ENCODE data around the gene DPH2. TPM values are rescaled to one million over a fixed set of nuclear protein-coding genes. Genes with fewer than 3 reads are reported as not detected.

Gene DPH2
- total and polyA plus RNA-seq, 3 experiments from 2014 or later: 32.9 to 94.7 (median 85.8) TPM

- Histone ChIP-seq H3K27me3 (ENCODE audit: insufficient read depth, low read length, poor library complexity, severe bottlenecking) (peaks cover 21% of the 10 kb centered on the region), H3K4me1 (ENCODE audit: insufficient read depth, low read length) (no peaks in the 10 kb centered on the region), H3K9me3 (ENCODE audit: low read length) (no peaks in the 10 kb centered on the region), H3K36me3 (ENCODE audit: insufficient read depth, low read length) (no peaks in the 10 kb centered on the region), H3K27ac (ENCODE audit: low read depth, low read length) (no peak overlapping the region), H3K4me3 (ENCODE audit: low read length) (no peak overlapping the region)
- Mint-ChIP-seq H3K4me3 (peak overlapping the region in 1 of 7 donors; percentile 24), H3K36me3 (peaks cover 0 to 5% (median 2%) of the 10 kb centered on the region in 3 donors), H3K27me3 (peaks cover 25 to 29% of the 10 kb centered on the region in 2 donors), H3K4me1 (peaks cover 6 to 21% (median 13%) of the 10 kb centered on the region in 3 donors), H3K9me3 (no peaks in the 10 kb centered on the region), H3K27ac (peak overlapping the region in 1 of 8 donors; percentile 29)
- ChIA-PET POLR2A (no interaction called here), CTCF (no interaction called here)
- no peak for DNase-seq
Measured at GRCh38 chr1:43937179-43937865, 32.5 kb upstream of the DPH2 start.

- Mint-ChIP-seq H3K27me3 (peaks cover 20 to 21% of the 10 kb centered on the region in 2 donors), H3K4me1 (peaks cover 6 to 26% (median 15%) of the 10 kb centered on the region in 3 donors), H3K36me3 (peaks cover 0 to 8% (median 2%) of the 10 kb centered on the region in 3 donors), H3K27ac (no peak overlapping the region), H3K9me3 (no peaks in the 10 kb centered on the region), H3K4me3 (peak overlapping the region in 1 of 7 donors; percentile 24)
- POLR2A ChIA-PET: no interaction called here
- no peaks in the 10 kb centered on the region for H3K36me3 ChIP-seq (ENCODE audit: insufficient read depth, low read length)
- H3K4me1 ChIP-seq (ENCODE audit: insufficient read depth, low read length): no peaks in the 10 kb centered on the region
- no peaks in the 10 kb centered on the region for H3K9me3 ChIP-seq (ENCODE audit: low read length)
- no peak for DNase-seq
- CTCF ChIA-PET: no interaction called here
- H3K27me3 ChIP-seq (ENCODE audit: insufficient read depth, low read length, poor library complexity, severe bottlenecking): peaks cover 18% of the 10 kb centered on the region
- no peak overlapping the region for H3K27ac ChIP-seq (ENCODE audit: low read depth, low read length)
- no peak overlapping the region for H3K4me3 ChIP-seq (ENCODE audit: low read length)
Measured at GRCh38 chr1:43938383-43938782, 31.4 kb upstream of the DPH2 start.

- peaks cover 3 to 25% (median 12%) of the 10 kb centered on the region in 3 donors for H3K4me1 Mint-ChIP-seq
- no peak overlapping the region for H3K27ac Mint-ChIP-seq
- H3K27ac ChIP-seq (ENCODE audit: low read depth, low read length): no peak overlapping the region
- ChIA-PET POLR2A (no interaction called here), CTCF (no interaction called here)
- no peaks in the 10 kb centered on the region for H3K9me3 Mint-ChIP-seq
- no peak overlapping the region for H3K4me3 Mint-ChIP-seq
- peaks cover 17 to 19% of the 10 kb centered on the region in 2 donors for H3K27me3 Mint-ChIP-seq
- no peaks in the 10 kb centered on the region for H3K9me3 ChIP-seq (ENCODE audit: low read length)
- peaks cover 0 to 8% (median 2%) of the 10 kb centered on the region in 3 donors for H3K36me3 Mint-ChIP-seq
- peaks cover 14% of the 10 kb centered on the region for H3K27me3 ChIP-seq (ENCODE audit: insufficient read depth, low read length, poor library complexity, severe bottlenecking)
- no peak for DNase-seq
- H3K36me3 ChIP-seq (ENCODE audit: insufficient read depth, low read length): no peaks in the 10 kb centered on the region
- no peak overlapping the region for H3K4me3 ChIP-seq (ENCODE audit: low read length)
- no peaks in the 10 kb centered on the region for H3K4me1 ChIP-seq (ENCODE audit: insufficient read depth, low read length)
Measured at GRCh38 chr1:43938892-43939587, 30.8 kb upstream of the DPH2 start.

GRCh38 chr1:43942411-43942810 lies 27.4 kb upstream of the DPH2 start:
- peak overlapping the region in 1 of 7 donors; percentile 59 for H3K4me3 Mint-ChIP-seq
- CTCF ChIA-PET: interaction anchor here (1.5 kb wide), 1 partner anchor 8 kb away, joined by 9 read pairs; the partner anchor contains the start of gene ARTN
- H3K36me3 Mint-ChIP-seq: peaks cover 0 to 13% (median 2%) of the 10 kb centered on the region in 3 donors
- H3K27ac Mint-ChIP-seq: peak overlapping the region in 2 of 8 donors; percentile 15 to 21
- POLR2A ChIA-PET: no interaction called here
- DNase-seq: no peak
- H3K27me3 ChIP-seq (ENCODE audit: insufficient read depth, low read length, poor library complexity, severe bottlenecking): no peaks in the 10 kb centered on the region
- peaks cover 12% of the 10 kb centered on the region for H3K4me1 ChIP-seq (ENCODE audit: insufficient read depth, low read length)
- H3K36me3 ChIP-seq (ENCODE audit: insufficient read depth, low read length): no peaks in the 10 kb centered on the region
- no peaks in the 10 kb centered on the region for H3K9me3 Mint-ChIP-seq
- no peaks in the 10 kb centered on the region for H3K9me3 ChIP-seq (ENCODE audit: low read length)
- H3K4me1 Mint-ChIP-seq: peaks cover 20 to 37% (median 25%) of the 10 kb centered on the region in 3 donors
- H3K27me3 Mint-ChIP-seq: peaks cover 0 to 6% of the 10 kb centered on the region in 2 donors
- H3K27ac ChIP-seq (ENCODE audit: low read depth, low read length): no peak overlapping the region
- no peak overlapping the region for H3K4me3 ChIP-seq (ENCODE audit: low read length)

GRCh38 chr1:43944860-43945259 lies 24.9 kb upstream of the DPH2 start:
- Mint-ChIP-seq H3K36me3 (peaks cover 0 to 14% (median under 1%) of the 10 kb centered on the region in 3 donors), H3K9me3 (no peaks in the 10 kb centered on the region), H3K27me3 (no peaks in the 10 kb centered on the region), H3K27ac (peak overlapping the region in 5 of 8 donors; percentile 58 to 85 (median 79)), H3K4me3 (peak overlapping the region in 5 of 7 donors; percentile 39 to 94 (median 65)), H3K4me1 (peaks cover 33 to 53% (median 35%) of the 10 kb centered on the region in 3 donors)
- Histone ChIP-seq H3K4me1 (ENCODE audit: insufficient read depth, low read length) (peaks cover 26% of the 10 kb centered on the region), H3K36me3 (ENCODE audit: insufficient read depth, low read length) (no peaks in the 10 kb centered on the region), H3K27me3 (ENCODE audit: insufficient read depth, low read length, poor library complexity, severe bottlenecking) (no peaks in the 10 kb centered on the region), H3K9me3 (ENCODE audit: low read length) (no peaks in the 10 kb centered on the region), H3K4me3 (ENCODE audit: low read length) (no peak overlapping the region), H3K27ac (ENCODE audit: low read depth, low read length) (no peak overlapping the region)
- no peak for DNase-seq
- ChIA-PET CTCF (interaction anchor here (0.9 to 5.3 kb wide), 2 partner anchors 11 to 1262 kb away, joined by 3 to 46 read pairs; partner anchors contain the start of gene ARTN), POLR2A (interaction anchor here (0.6 kb wide), 1 partner anchor 54 kb away, joined by 3 read pairs; no protein-coding TSS in a partner anchor)

GRCh38 chr1:43945674-43946235 lies 24.1 kb upstream of the DPH2 start:
- peak overlapping the region; percentile 95 for H3K27ac ChIP-seq (ENCODE audit: low read depth, low read length)

GRCh38 chr1:43946236-43947060 lies 23.4 kb upstream of the DPH2 start, which contains the start of gene IPO13:
Gene IPO13, plus strand, starts transcription at chr1:43946950. Its CDS starts 651 bp downstream, at chr1:43947601.
- no peaks in the 10 kb centered on the region for H3K9me3 Mint-ChIP-seq
- H3K4me1 ChIP-seq (ENCODE audit: insufficient read depth, low read length): peaks cover 26% of the 10 kb centered on the region
- CTCF ChIA-PET: interaction anchor here (0.9 to 5.3 kb wide), 9 partner anchors 12 to 183 kb away, joined by 3 to 46 read pairs (median 4); partner anchors contain the start of genes ARTN, ATP6V0B and DPH2
- no peaks in the 10 kb centered on the region for H3K36me3 ChIP-seq (ENCODE audit: insufficient read depth, low read length)
- peak within 1 kb of the TSS; percentile 83 to 94 (median 90) for H3K4me3 Mint-ChIP-seq
- H3K27me3 Mint-ChIP-seq: no peaks in the 10 kb centered on the region
- peak; percentile 91 to 96 (median 96) for DNase-seq
- no peaks in the 10 kb centered on the region for H3K9me3 ChIP-seq (ENCODE audit: low read length)
- peak within 1 kb of the TSS; percentile 67 to 99 (median 94) for H3K27ac Mint-ChIP-seq
- peaks cover 45 to 66% (median 47%) of the 10 kb centered on the region in 3 donors for H3K4me1 Mint-ChIP-seq
- H3K27ac ChIP-seq (ENCODE audit: low read depth, low read length): peak within 1 kb of the TSS; percentile 95
- peak within 1 kb of the TSS; percentile 83 for H3K4me3 ChIP-seq (ENCODE audit: low read length)
- no peaks in the 10 kb centered on the region for H3K27me3 ChIP-seq (ENCODE audit: insufficient read depth, low read length, poor library complexity, severe bottlenecking)
- POLR2A ChIA-PET: interaction anchor here (0.6 to 2.5 kb wide), 5 partner anchors 23 to 1179 kb away, joined by 3 to 9 read pairs (median 5); partner anchors contain the start of genes ATP6V0B, C1orf50, DPH2 and P3H1
- peaks cover 0 to 22% (median 3%) of the 10 kb centered on the region in 3 donors for H3K36me3 Mint-ChIP-seq

More at GRCh38 chr1:43945674-43946235, 24.1 kb upstream of the DPH2 start:
- no peaks in the 10 kb centered on the region for H3K36me3 ChIP-seq (ENCODE audit: insufficient read depth, low read length)
- no peaks in the 10 kb centered on the region for H3K9me3 ChIP-seq (ENCODE audit: low read length)
- ChIA-PET CTCF (interaction anchor here (0.9 to 5.3 kb wide), 8 partner anchors 12 to 1263 kb away, joined by 3 to 46 read pairs (median 4); partner anchors contain the start of genes ARTN and ATP6V0B), POLR2A (interaction anchor here (2.5 kb wide), 1 partner anchor 30 kb away, joined by 9 read pairs; the partner anchor contains the start of gene ATP6V0B)
- DNase-seq: no peak
- H3K36me3 Mint-ChIP-seq: peaks cover 0 to 21% (median 3%) of the 10 kb centered on the region in 3 donors
- H3K4me1 Mint-ChIP-seq: peaks cover 41 to 60% (median 41%) of the 10 kb centered on the region in 3 donors
- H3K4me3 Mint-ChIP-seq: peak overlapping the region; percentile 83 to 94 (median 90)
- H3K4me1 ChIP-seq (ENCODE audit: insufficient read depth, low read length): peaks cover 26% of the 10 kb centered on the region
- no peaks in the 10 kb centered on the region for H3K27me3 ChIP-seq (ENCODE audit: insufficient read depth, low read length, poor library complexity, severe bottlenecking)
- no peaks in the 10 kb centered on the region for H3K9me3 Mint-ChIP-seq
- H3K4me3 ChIP-seq (ENCODE audit: low read length): peak overlapping the region; percentile 83
- no peaks in the 10 kb centered on the region for H3K27me3 Mint-ChIP-seq
- H3K27ac Mint-ChIP-seq: peak overlapping the region; percentile 67 to 99 (median 94)

All from CD8-positive, alpha-beta memory T cell (primary cell).